Cerebellar nuclear complex (tissue), 1 donor: ENCODE measurements around the gene PRLH.

ENCODE experiments used
- DNase-seq, 2 experiments: peaks; one replicate each; lab custom pipeline; 2025; lab: John Stamatoyannopoulos, UW

Gene PRLH, protein sequence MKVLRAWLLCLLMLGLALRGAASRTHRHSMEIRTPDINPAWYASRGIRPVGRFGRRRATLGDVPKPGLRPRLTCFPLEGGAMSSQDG

GRCh38 chr2:237566401-237567235 lies at the start of gene PRLH:
TSS of gene PRLH (plus strand) at chr2:237566574. CDS start at chr2:237566574, 0 bp downstream.
- DNase-seq: no peak

GRCh38 chr2:237517163-237517562 lies 49.2 kb upstream of the PRLH start:
- no peak for DNase-seq

- no peak for DNase-seq
Observed at GRCh38 chr2:237517990-237518389, 48.4 kb upstream of the PRLH start.

GRCh38 chr2:237519506-237520245 lies 46.7 kb upstream of the PRLH start:
- DNase-seq: no peak

DNA sequence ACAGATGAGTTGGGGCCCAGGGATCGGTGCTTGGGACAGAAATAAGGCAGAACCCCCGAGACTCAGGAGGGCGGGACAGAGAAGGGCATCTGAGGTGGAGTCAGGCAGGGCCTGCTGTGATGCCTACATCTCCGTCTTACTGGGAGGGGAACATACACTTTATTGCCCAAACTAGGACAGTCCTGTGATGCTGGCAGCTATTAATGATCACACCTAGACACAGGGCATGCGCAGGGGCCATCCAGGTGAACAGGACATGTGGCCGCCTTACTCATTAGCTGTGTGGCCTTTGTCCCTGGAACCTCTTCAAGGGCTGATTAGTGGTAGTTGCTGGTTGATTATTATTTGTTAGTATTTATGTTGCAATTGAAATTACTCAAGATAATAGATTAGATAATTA lies 46.1 kb upstream of the PRLH start:
- no peak for DNase-seq

DNA sequence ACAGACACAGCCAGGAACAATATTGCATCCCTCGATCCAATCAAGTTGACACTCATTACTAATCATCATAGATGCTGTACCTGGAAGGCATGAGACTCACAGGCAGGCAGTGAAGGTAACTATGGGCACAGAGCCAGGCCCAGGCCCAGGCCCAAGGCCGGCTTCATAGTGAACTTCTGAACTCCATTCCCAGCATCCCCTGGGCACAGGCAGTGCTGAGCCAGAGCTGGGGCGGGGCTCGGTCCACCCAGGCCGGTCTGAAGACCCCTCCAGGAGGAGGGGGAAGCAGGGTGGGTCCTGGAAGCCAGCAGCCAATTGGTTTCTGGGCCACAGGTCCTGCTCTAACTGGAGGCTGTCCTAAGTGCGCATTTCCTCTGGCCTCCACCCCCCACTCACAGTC lies 41.7 kb upstream of the PRLH start:
- no peak for DNase-seq

- no peak for DNase-seq
Observed at GRCh38 chr2:237525559-237526157, 40.7 kb upstream of the PRLH start.

GRCh38 chr2:237527233-237527632 lies 39.1 kb upstream of the PRLH start:
- DNase-seq: no peak

- DNase-seq: no peak
Observed at GRCh38 chr2:237527766-237528165, 38.6 kb upstream of the PRLH start.

DNA sequence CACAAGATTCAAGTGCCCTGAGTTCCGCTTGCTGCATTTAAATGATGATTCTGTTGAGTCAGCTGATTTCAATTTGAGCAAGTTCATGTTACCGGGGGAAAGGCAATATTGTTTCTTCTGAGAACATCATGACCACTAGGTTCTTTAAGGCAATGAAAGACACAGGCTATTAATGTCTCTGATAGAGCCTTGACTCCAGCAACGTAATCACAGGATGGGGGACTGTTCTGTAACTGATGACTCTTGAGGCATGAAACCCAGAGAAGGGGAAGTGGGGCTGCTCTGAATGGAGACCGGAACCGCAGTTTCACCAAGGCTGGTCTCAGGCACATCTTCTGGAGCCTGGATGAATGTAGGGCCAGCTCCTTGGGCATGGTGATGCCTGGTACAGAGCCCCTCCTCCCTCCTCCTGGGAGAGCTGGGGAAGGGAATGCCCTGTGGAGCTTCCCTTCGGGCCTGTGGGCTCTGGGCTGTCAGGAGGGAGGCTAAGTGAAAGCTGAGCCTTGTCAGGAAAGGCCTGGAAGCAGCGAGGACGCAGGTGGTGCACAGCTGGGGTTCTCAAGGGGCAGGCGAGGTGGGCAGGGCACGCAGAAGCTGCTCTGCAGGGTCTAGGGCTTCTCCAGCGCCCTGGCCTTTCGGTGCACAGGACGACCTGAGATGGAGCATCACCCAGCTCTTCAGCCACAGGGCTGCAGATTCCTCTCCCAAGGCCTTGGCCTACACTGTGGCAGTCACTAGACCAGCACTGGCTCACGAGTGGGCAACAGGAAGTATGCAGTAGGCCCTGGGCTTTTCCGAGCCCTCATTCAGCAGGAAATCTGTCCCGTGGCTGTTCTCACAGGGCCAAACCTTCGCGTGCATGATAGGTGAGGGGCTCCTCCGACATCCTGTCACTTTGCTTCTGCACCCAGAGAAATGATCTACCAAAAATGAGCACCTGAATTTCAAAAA lies 36.6 kb upstream of the PRLH start:
- DNase-seq: no peak

DNA sequence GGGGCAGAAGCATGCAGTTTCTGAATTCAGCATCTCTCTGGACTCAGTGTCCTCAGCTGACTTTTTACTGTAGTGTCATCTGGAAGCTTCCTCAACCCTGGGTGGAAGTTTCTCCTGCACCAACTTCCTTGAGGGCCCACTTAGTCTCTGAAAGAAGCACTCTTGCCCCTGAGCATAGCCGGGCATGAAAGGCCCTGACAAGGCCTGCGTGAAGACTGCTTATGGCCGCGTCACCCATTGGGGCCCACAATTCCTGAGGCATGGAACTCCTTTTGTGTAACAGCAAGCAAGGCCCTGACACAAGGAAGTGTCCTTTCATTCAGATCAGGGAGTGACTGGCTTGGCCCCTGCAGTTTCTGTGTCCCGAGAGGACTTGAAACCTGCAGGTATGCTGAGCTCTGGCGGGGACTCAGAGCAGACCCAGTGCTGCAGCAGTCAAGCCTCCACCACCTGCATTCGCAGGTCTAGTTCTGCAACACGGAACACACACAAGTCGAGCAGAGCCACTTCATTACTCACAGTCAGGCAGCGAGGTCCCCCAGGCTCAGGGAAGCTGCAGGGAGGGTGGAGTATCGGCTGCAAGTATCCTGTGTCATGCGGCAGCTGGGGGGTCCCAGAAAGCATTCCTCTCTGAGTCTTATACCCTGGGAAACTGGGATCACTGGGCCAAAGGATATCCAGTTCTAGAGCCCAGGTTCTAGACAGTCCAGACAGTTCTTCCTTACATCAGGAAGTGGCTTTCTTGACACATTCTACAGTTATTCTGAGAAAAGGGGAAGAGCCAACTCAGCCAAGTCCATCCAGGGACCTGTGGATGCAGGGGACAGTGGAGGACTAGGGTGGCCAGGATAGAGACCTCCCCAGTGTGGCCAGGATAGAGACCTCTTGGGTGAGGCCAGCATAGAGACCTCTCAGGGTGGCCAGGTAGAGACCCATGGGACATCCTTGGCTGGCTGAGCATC lies 35.6 kb upstream of the PRLH start:
- DNase-seq: no peak

DNA sequence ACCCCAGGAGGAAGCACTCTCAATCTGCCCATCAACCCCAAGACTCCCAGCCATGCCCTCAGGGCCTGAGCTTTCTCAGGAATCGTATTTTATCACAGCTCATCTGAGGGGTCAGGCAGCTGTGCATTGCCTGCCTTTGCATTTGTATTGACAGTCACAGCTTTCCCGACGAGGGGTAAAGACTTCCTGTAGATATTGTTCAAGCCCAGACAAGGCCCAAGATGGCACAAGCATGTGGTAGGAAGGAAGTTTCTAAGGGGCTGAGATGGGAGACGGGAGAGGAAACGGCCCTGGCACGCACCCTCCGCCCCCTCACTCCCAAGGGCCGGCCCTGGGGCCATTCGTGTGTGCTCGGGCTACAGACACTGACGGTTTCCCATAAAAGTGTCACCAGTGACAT lies 34.2 kb upstream of the PRLH start:
- DNase-seq: no peak

DNA sequence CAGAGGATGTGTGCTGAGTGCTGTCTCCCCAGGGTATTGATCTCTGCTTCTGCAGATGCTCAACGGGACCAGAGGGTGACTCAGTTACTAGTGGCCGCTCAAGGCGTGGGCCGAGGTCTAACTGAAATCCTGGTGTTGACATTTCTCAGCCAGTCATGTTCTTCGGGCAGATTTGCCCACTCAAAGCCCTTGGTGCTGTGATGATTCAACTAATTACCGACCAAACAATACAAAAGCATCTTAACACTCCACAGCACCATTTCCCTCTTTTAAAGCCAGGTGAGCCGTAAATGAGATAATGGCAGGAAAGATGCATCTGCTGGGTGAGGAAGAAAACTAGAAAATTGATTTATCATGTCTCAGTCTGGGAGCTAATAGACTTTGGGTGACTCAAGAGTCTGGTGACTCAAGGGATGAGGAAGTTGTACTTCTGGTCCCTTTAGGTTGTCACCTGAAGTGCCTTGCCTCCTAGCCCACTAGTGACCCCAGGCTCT lies 32.7 kb upstream of the PRLH start:
- DNase-seq: no peak

DNA sequence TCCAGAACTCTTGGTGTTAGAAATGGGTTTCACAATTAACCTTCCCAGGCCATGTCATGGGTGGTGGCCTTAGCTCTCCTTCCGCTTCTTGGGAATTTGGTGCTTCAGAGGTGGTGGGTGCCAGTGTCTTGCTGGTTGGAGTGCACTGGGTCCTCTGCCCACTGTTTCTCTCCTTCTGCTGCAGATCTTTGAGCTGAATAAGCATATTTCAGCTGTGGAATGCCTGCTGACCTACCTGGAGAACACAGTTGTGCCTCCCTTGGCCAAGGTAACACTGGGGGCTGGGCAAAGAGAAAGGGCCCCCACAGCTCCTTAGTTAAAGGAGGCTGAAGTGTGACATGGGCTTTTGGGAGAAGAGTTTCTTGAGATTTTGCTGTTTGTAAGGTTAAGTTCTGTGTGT lies 32.0 kb upstream of the PRLH start:
- no peak for DNase-seq

DNA sequence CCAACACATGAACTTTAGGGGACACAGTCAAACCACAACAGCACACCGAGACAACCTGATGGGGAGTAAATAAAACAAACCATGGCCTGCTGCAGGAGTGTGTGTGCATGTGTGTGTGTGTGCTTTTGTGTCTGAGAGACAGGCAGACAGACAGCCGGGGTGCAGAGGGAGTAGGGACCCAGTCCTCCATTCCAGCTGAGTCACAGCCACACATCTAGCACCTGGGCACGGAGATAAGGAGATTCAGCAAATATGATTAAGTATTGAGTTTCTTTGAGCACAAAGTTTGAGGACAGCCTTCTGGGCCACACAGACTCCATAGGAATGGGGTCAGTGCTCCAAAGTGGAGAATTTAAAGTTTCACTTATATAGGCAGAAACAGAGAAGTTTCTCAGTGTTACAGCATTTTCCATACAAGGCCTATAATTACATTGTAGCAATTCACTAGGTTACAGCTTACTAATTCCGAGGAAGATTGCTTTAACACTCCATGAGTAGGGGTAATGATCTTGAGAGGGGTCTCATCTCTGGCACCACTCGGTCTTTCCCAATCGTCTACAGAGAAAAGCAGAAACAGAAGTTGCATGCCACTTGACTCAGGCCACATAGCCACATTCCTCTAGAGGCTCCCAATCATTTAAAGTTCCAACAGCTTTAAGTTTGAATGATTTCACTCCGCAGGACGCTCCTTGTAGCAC lies 30.8 kb upstream of the PRLH start:
- no peak for DNase-seq

GRCh38 chr2:237536083-237536415 lies 30.3 kb upstream of the PRLH start:
- no peak for DNase-seq

GRCh38 chr2:237536617-237537016 lies 29.8 kb upstream of the PRLH start:
- DNase-seq: no peak

- DNase-seq: no peak
Observed at GRCh38 chr2:237538001-237538720, 28.2 kb upstream of the PRLH start.

DNA sequence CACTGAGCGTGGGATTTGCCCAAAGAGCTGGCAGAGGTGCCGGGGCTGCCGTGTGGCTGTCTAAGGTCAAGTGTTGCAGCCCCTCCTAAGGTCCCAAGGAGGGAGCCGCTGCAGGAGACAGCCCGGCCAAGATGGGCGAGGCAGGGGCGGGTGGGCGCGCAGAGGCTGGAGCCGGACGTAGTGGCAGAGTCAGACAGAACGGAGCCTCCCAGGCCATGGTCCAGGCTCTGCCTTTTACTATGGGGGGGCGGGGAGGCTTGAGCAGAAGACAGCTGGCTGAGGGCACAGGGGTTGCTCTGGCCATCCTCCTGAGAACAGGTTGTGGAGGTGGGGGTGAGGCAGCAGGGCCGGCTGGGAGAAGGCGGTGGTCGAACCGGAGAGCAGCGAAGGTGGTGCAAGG lies 27.5 kb upstream of the PRLH start:
- no peak for DNase-seq
